Measurements from ENCODE around the gene MANBA.

- TF ChIP-seq, protein P1, sequence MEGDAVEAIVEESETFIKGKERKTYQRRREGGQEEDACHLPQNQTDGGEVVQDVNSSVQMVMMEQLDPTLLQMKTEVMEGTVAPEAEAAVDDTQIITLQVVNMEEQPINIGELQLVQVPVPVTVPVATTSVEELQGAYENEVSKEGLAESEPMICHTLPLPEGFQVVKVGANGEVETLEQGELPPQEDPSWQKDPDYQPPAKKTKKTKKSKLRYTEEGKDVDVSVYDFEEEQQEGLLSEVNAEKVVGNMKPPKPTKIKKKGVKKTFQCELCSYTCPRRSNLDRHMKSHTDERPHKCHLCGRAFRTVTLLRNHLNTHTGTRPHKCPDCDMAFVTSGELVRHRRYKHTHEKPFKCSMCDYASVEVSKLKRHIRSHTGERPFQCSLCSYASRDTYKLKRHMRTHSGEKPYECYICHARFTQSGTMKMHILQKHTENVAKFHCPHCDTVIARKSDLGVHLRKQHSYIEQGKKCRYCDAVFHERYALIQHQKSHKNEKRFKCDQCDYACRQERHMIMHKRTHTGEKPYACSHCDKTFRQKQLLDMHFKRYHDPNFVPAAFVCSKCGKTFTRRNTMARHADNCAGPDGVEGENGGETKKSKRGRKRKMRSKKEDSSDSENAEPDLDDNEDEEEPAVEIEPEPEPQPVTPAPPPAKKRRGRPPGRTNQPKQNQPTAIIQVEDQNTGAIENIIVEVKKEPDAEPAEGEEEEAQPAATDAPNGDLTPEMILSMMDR (IDR thresholded peaks at IDR 0.05; ENCODE audit: low read depth, low read length), result no peak
- TF ChIP-seq POLR2A (IDR thresholded peaks at IDR 0.05; ENCODE audit: extremely low read depth, insufficient read length) (no peak), MYC (IDR thresholded peaks at IDR 0.05; ENCODE audit: low read depth, low read length) (no peak), MAX (IDR thresholded peaks at IDR 0.05; ENCODE audit: low read depth, low read length) (no peak)
Observed at GRCh38 chr4:102632241-102633065, 128.3 kb downstream of the MANBA start.

All from NB4 (cell line).